ENCODE measurements around the gene PLCB2.

The PLCB2 gene

GRCh38 chr15:40342416-40343320, 34.9 kb upstream of the PLCB2 start:
- peak in 1 of 58 donors; percentile 13 for DNase-seq

GRCh38 chr15:40340740-40341400, 33.1 kb upstream of the PLCB2 start, which contains the start of gene CCDC9B:
CCDC9B (minus strand) TSS chr15:40340939; CDS start chr15:40340819, 120 bp downstream.
- peak; percentile 17 to 94 (median 82) for DNase-seq

GRCh38 chr15:40340038-40340739, 32.5 kb upstream of the PLCB2 start:
- DNase-seq: peak in 51 of 58 donors; percentile 12 to 86 (median 66)

GRCh38 chr15:40339621-40339945, 31.8 kb upstream of the PLCB2 start:
- DNase-seq: peak in 3 of 58 donors; percentile 19 to 45 (median 41)

GRCh38 chr15:40338921-40339620, 31.3 kb upstream of the PLCB2 start:
- DNase-seq: peak in 41 of 58 donors; percentile 5 to 87 (median 48)

GRCh38 chr15:40338041-40338657, 30.4 kb upstream of the PLCB2 start:
- DNase-seq: peak in 36 of 58 donors; percentile 7 to 68 (median 27)

- DNase-seq: no peak
Measured at GRCh38 chr15:40337597-40337996, 29.9 kb upstream of the PLCB2 start.

- no peak for DNase-seq
Measured at GRCh38 chr15:40336744-40337122, 29.0 kb upstream of the PLCB2 start.

- no peak for DNase-seq
Measured at GRCh38 chr15:40335938-40336743, 28.4 kb upstream of the PLCB2 start.

GRCh38 chr15:40334941-40335795, 27.4 kb upstream of the PLCB2 start:
- peak in 3 of 58 donors; percentile 15 to 27 (median 19) for DNase-seq

- no peak for DNase-seq
Measured at GRCh38 chr15:40334541-40334940, 26.8 kb upstream of the PLCB2 start.

GRCh38 chr15:40333922-40334492, 26.3 kb upstream of the PLCB2 start:
- peak in 36 of 58 donors; percentile 12 to 66 (median 38) for DNase-seq

GRCh38 chr15:40332113-40332781, 24.5 kb upstream of the PLCB2 start:
- DNase-seq: no peak

GRCh38 chr15:40331637-40332036, 23.9 kb upstream of the PLCB2 start:
- DNase-seq: no peak

GRCh38 chr15:40331026-40331425, 23.3 kb upstream of the PLCB2 start:
- no peak for DNase-seq

GRCh38 chr15:40330368-40330836, 22.7 kb upstream of the PLCB2 start:
- peak in 21 of 58 donors; percentile 6 to 56 (median 28) for DNase-seq

- no peak for DNase-seq
Measured at GRCh38 chr15:40329804-40330203, 22.1 kb upstream of the PLCB2 start.

GRCh38 chr15:40328751-40329150, 21.0 kb upstream of the PLCB2 start:
- DNase-seq: no peak

Data from anterior cingulate cortex (tissue), 58 donors.